GM18526 (cell line): ENCODE data around the gene ANAPC2.

ENCODE experiments used
- POLR2A ChIP-seq: IDR thresholded peaks from 3 replicates; pipeline ENCODE4 v1.6.1; 2011; ENCODE audit not compliant: insufficient read length; ENCODE audit errors: extremely low read depth

ANAPC2 gene, protein sequence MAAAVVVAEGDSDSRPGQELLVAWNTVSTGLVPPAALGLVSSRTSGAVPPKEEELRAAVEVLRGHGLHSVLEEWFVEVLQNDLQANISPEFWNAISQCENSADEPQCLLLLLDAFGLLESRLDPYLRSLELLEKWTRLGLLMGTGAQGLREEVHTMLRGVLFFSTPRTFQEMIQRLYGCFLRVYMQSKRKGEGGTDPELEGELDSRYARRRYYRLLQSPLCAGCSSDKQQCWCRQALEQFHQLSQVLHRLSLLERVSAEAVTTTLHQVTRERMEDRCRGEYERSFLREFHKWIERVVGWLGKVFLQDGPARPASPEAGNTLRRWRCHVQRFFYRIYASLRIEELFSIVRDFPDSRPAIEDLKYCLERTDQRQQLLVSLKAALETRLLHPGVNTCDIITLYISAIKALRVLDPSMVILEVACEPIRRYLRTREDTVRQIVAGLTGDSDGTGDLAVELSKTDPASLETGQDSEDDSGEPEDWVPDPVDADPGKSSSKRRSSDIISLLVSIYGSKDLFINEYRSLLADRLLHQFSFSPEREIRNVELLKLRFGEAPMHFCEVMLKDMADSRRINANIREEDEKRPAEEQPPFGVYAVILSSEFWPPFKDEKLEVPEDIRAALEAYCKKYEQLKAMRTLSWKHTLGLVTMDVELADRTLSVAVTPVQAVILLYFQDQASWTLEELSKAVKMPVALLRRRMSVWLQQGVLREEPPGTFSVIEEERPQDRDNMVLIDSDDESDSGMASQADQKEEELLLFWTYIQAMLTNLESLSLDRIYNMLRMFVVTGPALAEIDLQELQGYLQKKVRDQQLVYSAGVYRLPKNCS

DNA sequence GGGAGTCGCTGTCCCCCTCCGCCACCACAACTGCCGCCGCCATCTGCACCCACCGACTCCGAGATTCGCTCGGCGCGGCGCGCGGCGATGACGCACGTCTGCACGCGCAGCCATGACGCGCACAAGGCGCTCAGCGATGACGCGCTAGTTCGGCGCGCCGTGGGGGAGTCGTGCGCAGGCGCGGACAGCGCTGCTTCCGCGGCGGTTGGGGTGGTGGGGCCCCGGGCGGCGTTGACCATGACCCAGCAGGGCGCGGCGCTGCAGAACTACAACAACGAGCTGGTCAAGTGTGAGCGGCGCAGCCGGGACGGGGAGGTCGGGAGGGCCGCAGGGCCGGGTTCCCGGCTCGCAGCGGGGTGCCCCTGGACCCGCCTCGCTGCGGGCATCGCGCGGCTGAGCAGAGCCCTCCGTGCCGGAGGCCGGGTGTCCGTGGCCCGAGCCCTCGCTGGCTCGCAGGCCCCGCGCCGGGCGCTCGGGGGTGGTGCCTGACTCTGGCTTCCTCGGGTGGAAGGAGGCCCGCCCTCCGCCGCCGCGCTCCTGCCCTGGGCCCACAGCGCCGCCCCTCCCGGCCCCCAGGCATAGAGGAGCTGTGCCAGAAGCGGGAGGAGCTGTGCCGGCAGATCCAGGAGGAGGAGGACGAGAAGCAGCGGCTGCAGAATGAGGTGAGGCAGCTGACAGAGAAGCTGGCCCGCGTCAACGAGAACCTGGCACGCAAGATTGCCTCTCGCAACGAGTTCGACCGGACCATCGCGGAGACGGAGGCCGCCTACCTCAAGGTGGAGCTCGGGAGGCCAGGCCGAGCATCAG is at the start of gene ANAPC2, which contains the start of gene SSNA1:
TSS of gene ANAPC2 (minus strand) at position 71 of the 807 bp plus-strand sequence. CDS start at position 43, 28 bp downstream.
TSS of gene SSNA1 (plus strand) at position 187 of the 807 bp plus-strand sequence. CDS start at position 238, 51 bp downstream.
- TF ChIP-seq POLR2A = peak; percentile 93

GRCh38 chr9:137236936-137237421 is 48.6 kb upstream of the ANAPC2 start:
- TF ChIP-seq POLR2A = no peak

DNA sequence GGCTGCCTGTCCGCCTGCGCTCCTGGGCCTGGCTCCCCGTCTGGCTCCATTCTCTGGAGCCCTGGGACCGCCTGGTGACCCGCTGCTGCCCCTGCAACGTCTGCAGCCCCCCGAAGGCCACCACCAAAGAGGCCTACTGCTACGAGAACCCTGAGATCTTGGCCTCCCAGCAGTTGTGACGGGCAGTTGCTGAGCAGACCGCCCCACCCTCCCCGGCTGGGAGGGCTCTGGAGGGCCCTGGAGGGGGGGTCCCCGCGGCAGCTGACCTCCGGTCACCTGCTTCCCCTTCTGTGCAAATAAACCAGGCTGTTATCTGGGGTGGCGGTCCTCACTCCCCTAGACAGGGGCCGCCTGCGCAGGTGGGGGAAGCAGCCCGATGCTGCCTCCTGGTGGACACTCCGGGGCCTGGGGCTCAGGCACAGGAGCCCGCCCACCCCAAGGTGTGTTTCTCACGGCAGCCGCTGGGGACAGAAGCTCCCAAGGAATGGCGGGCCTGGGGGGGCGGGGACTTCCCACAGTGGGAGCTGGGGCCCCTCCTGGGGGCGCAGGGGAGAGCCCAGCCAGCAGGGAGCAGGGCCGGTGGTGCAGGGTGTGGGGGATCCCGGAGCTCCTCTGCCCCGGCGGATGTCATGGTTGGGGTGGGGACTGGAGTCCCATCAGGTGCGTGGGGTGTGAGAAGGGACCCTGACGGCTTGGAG is 48.0 kb upstream of the ANAPC2 start:
- TF ChIP-seq POLR2A = peak; percentile 29

DNA sequence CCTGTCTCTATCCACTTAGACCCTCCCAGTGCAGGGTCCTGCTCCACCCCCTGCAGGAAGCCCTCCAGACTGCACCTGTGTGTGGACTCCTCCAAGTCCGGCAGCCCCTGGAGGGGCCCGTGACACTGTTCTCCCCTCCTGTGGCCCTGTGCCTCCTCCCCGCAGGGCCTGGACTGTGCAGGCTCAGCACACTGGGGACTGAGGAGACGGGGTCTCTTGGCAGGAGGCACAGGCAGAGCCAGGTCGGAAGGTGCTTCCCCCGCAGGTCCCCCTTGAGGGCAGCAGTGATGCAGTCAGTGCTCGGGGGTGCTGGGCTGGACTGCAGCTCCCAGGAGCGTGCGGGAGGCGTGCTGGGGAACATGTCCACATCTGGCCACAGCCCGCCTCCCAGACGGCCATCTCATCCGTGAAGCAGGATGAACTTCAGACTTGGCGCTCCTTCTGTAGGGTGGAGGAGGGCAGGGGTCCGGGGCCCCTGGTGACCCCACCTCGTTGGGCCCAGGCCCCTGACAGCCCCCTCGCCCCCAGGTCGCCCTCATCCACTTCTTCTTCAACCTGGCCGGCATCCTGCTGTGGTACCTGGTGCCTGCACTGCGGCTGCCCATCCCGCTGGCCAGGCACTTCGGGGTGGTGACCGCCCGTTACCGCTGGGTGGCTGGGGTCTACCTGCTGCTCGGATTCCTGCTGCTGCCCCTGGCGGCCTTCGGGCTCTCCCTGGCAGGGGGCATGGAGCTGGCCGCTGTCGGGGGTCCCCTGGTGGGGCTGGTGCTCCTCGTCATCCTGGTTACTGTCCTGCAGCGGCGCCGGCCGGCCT is 47.3 kb upstream of the ANAPC2 start:
- no peak for TF ChIP-seq POLR2A

GRCh38 chr9:137234758-137235423 is 46.5 kb upstream of the ANAPC2 start:
- no peak for TF ChIP-seq POLR2A

DNA sequence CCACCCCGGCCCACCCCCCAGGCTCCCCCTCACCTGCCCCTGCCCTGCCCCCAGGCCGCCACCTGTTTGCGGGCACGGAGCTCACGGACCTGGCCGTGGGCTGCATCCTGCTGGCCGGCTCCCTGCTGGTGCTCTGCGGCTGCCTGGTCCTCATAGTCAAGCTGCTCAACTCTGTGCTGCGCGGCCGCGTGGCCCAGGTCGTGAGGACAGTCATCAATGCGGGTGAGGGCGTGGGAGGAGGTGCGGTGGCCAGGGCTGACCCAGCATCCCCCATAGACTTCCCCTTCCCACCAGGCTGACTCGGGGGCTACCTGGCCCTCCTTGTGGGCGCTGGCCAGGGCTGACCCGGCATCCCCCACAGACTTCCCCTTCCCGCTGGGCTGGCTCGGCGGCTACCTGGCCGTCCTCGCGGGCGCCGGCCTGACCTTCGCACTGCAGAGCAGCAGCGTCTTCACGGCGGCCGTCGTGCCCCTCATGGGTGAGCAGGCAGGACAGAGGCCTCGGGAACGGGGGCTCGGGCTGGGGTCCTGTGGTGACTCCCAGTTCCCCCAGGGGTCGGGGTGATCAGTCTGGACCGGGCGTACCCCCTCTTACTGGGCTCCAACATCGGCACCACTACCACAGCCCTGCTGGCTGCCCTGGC is 45.8 kb upstream of the ANAPC2 start:
- TF ChIP-seq POLR2A = no peak

DNA sequence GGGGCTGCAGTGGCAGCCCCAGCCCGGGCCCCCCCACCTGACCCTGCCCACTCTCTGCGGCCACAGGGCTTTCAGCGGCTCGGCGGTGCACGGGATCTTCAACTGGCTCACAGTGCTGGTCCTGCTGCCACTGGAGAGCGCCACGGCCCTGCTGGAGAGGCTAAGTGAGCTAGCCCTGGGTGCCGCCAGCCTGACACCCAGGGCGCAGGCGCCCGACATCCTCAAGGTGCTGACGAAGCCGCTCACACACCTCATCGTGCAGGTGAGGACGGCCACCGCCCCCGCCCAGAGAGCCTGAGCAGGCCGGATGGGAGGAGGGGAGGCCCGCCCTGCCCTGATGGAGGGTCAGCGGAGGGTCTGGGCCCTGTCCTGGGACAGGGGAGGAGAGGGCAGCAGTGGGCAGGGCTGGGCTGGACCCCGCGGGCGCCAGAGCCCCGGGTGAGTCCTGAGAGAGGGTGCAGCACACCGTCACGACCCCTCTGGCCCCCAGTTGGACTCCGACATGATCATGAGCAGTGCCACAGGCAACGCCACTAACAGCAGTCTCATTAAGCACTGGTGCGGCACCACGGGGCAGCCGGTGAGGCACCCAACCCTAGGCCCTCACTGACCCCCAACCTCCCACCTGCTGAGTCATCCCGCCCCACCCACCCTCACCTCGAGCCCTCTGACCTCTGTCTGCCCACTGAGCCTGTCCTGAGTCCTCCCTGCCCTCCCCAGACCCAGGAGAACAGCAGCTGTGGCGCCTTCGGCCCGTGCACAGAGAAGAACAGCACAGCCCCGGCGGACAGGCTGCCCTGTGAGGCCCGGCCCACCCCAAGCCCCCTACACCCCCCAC is 45.0 kb upstream of the ANAPC2 start:
- no peak for TF ChIP-seq POLR2A

DNA sequence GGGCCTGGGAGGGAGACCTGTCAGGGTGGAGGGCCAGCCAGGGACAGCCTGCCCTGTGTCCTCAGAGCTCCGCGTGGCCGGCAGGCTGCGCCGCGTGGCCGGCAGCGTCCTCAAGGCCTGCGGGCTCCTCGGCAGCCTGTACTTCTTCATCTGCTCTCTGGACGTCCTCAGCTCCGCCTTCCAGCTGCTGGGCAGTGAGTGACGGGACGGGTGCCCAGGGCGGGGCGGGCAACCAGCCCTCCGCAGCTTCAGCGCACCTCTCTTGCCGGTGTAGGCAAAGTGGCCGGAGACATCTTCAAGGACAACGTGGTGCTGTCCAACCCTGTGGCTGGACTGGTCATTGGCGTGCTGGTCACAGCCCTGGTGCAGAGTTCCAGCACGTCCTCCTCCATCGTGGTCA is 44.1 kb upstream of the ANAPC2 start:
- TF ChIP-seq POLR2A = no peak

- TF ChIP-seq POLR2A = no peak
Measured at GRCh38 chr9:137232101-137232500, 43.7 kb upstream of the ANAPC2 start.

- no peak for TF ChIP-seq POLR2A
Measured at GRCh38 chr9:137231372-137232039, 43.1 kb upstream of the ANAPC2 start.

DNA sequence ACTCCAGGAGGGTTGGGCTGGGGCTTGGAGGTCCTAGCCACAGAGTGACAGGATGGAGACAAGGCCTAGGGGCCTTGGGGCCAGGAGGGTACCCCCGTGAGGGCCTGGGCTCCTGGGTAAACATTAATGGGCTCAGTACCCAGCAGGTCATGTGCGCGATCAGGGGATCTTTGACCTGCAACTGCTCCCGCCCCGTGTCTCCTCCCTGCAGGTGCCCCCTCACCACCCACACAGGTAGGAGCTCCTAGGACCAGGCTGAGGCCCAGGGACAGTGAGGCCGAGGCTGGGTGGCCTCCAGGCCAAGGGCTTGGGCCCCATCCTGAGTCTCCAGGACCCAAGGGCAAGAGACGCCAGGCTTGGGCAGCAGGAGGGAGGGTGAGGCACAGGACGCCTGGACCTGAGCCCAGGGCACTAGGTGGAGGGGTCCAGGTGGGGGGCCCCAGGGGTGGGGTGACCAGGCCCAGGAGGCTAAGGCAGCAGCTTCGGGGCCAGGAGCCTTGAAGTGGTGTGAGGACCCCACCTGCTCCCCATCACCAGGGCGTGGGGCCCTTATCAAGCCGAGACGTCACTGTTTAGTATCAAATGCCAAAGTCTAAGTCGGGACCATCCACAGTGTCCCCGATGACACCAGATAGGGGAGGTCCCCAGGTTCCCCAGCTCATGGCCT is 42.5 kb upstream of the ANAPC2 start, which contains the start of gene SLC34A3:
TSS of gene SLC34A3 (plus strand) at position 197 of the 667 bp plus-strand sequence. CDS start 802 bp downstream, outside the sequence.
- no peak for TF ChIP-seq POLR2A
